Measurements from ENCODE around the gene IFT80.
"Not testable (repeated sequence)": the region's sequence is repeated elsewhere in the genome, so short reads cannot be mapped to it uniquely, and the experiment has no call there.

IFT80 gene

DNA sequence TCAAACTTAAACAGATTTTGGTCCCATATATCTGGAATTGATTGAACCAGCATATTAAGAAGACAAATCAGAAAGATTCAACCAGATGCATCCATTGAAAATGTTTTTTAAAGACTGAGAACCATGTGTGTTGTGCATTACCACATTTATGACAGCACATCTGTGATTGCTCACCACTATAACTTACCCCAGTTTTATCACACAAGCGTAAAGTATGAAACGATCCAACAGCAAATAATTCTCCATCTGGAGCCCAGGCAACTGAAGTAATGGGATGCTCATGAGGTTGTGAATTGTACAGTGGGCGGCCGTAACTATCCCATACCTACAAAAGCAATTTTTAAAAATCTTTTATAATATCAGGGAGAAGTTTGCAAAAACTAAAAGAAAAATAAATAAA is 43.2 kb downstream of the IFT80 start:
- DNase-seq: no peak

DNA sequence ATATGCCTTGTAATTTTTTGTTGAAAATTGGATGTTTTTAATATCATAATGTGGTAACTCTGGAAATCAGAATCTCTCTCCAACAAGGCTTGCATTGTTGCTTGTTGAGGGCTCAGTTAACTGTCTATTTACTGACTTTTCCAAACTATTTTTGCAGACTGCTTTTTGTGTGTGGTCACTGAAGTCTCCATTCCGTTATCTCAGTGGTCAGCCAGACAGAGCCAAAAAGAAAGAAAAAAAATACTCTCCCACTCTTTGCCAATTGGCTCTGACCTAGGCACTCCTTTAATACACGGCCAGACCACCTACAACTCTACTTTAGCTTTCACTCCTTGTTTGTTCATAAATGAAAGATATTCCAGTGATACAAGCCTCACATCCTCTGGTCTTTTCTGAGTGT is 52.5 kb downstream of the IFT80 start:
- no peak for DNase-seq

DNA sequence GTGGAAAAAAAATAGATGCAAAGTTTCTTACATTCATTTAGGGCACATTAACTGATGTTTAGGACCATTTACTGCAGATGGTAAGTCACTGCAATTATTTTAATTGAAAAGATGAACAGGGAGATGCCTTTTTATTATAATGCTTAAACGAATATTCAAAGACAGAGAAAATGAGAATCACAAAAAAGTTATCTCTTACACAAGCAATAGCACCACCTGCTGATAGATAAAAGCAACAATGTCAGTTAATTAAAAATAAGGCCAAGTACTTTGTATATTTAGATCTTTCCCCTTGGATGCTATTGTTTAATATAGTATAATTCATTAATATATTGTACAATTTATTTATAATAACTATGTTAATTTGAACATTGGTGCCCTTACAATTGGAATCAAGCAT is 55.9 kb downstream of the IFT80 start:
- no peak for DNase-seq

GRCh38 chr3:160340351-160340750 is 58.7 kb downstream of the IFT80 start:
- no peak for DNase-seq

- no peak for DNase-seq
Measured at GRCh38 chr3:160331127-160331937, 67.7 kb downstream of the IFT80 start.

- no peak for DNase-seq
Measured at GRCh38 chr3:160330690-160331089, 68.3 kb downstream of the IFT80 start.

GRCh38 chr3:160330109-160330508 is 68.9 kb downstream of the IFT80 start:
- no peak for DNase-seq

DNA sequence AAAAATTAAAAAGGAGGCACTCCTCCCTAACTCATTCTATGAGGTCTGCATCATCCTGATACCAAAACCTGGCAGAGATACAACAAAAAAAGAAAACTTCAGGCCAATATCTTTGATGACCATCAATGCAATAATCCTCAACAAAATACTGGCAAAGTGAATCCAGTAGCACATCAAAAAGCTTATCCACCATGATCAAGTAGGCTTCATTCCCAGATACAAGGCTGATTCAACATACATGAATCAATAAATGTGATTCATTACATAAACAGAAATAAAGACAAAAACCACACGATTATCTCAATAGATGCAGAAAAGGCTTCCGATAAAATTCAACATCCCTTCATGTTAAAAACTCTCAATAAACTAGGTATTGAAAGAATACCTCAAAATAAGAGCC is 72.7 kb downstream of the IFT80 start:
- DNase-seq: not testable (repeated sequence)

DNA sequence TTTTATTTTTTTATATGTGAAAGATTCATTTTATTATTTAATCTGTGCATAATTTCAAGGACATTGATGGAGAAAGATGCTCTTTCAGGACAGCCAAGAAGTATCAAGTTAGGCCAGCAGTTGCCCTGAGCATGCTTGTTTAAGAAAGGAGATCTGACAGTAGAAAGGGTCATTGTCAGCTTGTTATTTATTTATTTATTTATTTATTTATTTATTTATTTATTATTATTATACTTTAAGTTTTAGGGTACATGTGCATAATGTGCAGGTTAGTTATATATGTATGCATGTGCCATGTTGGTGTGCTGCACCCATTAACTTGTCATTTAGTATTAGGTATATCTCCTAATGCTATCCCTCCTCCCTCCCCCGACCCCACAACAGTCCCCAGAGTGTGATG is 77.2 kb downstream of the IFT80 start:
- DNase-seq: not testable (repeated sequence)

DNA sequence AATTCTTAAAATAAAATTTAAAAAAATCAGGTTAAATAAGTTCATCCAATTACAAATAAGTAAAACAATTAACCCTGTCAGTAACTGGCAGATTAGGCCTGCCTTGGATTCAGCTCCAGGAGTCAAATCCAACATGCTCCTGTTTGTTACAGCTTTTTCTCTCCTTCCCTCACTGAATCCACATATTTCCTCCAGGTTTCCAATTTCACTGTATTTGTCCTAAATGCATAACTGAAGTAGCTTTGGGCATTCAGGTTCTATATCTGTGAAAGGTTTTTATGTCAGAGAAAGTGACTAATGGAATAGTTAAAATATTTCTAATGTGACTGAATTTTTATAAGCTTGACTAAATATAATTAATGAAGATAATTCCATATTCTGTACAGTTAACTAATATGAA is 79.7 kb downstream of the IFT80 start:
- no peak for DNase-seq

DNA sequence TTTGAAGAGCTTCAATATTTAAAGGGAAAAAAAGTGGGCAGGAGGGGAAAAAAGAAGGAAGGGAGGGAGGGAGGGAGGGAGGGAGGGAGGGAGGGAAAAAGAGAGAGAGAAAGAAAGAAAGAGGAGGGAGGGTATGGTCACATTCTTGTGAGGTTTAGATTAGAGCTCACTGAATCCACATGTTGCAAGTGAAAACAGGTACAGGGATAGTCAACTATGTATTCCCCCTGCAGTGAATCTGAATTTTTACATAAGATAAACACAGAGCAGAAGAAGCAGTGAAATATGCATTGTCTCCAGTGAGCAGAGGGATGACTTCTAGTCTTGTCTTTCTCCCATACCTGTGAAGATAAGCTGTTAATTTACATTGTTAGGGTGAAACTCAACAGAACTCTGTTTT is 84.0 kb downstream of the IFT80 start:
- DNase-seq: no peak

- no peak for DNase-seq
Measured at GRCh38 chr3:160312014-160312624, 86.9 kb downstream of the IFT80 start.

DNA sequence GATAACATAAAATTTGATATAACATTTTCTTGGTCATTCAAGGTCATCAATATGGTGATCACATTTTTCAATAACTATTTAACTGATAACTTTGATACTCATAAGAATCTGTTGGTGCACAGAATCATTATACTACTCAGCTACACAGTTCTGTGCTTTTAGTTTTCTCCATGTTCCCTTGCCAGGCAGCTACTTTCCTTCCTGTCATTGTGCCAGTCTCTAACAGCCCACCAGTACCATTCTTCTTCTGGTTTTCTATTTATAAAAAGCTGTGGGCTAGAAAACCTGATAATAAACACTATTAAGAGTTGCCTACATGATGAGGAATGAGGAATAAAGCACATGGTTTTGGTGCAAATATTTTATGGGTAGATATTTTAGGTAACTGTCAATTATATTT is 96.2 kb downstream of the IFT80 start:
- no peak for DNase-seq

DNA sequence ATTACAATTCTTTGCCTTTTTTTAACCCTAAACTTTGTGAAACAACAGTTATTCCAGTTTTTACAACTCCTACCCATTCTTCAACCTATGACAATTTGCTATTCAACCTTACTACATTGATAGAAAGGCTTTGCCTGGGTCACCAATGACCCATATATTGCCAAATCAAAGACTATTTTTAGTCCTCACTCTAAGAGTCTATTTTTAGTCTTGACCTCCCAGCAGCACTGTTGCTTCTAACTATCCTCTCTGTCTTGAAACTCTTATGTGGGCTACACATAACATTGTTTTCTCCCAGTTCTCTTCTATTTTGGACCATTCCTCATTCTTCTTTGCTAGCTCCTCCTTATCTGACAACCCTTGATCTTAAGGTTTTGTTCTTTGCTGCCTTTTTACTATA is 102.4 kb downstream of the IFT80 start:
- no peak for DNase-seq

- no peak for DNase-seq
Measured at GRCh38 chr3:160291909-160292299, 107.1 kb downstream of the IFT80 start.

DNA sequence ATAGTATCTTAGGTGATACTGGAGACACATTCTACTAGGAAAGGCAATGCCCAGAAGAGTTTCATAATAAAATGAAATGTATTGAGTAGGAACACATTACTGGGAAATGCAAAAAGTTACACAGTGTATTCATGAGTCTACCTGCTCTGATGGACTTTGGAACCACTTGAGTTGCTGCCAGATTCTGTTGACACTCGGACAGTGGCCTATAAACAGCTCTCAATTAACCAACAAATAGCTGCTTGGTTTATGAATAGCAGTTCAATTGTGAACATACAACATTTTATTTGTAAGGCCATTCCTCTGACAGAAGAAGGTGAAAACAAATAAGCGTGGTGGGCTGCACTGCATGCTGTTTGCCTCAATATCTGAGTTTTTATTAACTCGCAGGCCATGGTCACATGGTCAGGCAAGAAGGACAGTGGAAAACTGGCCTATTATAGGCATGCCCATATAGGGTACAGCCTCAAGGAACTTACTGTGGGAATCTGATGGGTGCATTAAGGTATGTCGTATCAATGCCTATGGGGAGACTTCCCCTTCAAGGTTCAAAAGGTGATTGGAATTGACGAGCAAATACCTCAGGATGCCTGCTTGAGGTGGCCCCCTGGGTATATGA is 107.6 kb downstream of the IFT80 start:
- DNase-seq: no peak

GRCh38 chr3:160287666-160288065 is 111.4 kb downstream of the IFT80 start:
- no peak for DNase-seq

DNA sequence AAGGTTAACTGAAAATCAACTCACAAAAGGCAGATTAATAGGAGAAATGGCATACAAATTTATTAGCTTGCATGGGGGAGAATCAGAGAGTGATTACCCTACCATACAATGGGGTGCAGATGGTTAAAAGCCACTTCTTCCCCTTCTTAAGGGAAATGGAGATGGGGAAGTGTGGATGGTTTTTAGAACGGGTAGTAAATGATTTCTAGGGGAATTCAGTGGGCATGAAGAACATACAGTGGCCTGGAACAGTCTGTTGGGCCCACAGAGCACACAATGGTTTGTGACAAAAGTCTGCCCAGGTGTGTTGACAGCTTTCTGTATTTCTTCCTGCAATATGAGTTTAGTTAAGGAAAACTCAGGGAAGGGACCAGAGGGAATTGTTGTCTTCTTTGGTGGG is 112.8 kb downstream of the IFT80 start:
- no peak for DNase-seq

DNA sequence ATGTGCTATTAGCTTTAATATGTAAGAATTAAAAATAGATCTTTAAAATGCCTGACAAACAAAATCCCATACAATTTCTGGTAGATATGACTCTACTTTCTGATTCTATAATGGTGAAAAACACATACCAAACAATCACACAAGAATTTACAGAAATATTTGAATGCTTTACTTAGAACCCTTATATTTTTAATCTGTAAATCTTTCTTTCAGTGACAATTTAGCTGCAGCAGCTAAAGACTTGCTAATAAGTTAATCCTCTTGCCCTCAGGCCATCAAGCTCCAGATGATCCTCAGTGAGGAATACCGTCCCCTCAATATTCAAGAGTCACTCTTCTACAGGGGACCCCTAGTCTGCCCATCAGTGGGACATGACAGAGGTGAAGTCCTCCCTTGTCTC is 118.2 kb downstream of the IFT80 start:
- DNase-seq: no peak

- DNase-seq: no peak
Measured at GRCh38 chr3:160279657-160280056, 119.4 kb downstream of the IFT80 start.

- DNase-seq: no peak
Measured at GRCh38 chr3:160278210-160278609, 120.8 kb downstream of the IFT80 start.

DNA sequence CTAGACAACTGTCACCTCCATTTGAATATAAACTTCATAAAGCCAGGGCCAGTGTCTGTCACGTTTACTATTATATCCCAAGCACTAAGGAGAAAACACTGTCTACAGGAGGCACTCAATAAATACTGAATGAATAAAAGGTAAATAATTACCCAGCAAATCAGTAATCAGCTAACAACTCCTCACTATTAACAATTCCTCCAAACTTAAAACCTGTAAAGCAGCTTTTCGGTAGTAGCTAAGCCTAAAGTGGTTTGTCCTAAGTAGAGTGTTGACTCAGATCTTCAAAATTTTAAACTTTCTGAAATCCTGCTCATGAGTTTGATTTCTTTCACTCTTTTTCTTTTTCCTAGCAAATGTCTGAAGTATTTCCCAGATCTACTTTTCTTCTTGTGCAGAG is 133.9 kb downstream of the IFT80 start:
- no peak for DNase-seq

DNA sequence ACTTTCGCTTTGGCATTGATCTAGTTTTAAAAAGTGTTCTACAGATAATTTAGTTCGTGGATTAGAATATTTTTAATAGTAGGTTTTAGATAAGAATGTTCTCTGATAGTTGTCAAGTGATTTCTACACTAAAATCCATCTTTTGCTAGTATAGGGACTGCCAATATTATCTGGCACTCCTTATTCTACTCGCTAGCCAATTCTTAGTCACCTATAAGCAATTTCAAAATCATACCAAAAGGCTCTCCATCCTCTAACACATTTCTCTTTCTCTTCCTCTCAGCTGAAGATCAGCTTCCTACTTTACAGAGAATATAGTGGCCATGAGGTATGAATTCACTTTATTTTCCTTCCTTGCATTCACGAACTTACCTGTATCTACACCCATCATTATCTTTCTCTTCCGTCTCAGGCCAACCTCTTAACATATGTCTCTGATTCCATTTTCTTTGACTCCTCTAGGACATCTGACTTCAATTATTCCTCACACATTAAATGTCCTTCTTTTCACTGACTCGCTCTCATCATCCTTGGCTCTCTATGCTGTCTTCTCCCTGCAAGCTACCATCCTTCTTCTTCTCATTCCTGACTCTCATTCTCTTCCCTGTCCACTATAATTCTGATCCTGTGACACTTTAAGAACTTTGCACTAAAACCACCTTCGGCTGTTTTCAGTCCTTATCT is 138.3 kb downstream of the IFT80 start:
- DNase-seq: no peak

GRCh38 chr3:160259589-160259988 is 139.4 kb downstream of the IFT80 start:
- DNase-seq: no peak

Data from SIG-M5 (cell line).